CD4-positive, CD25-positive, alpha-beta regulatory T cell (primary cell): ENCODE data around the gene HACD3. TPM values are rescaled to one million over a fixed set of nuclear protein-coding genes. Genes with fewer than 3 reads are reported as not detected.
A peak's percentile ranks its signal among the peaks of the same experiment; 100 is the strongest.

ENCODE experiments used
- ATAC-seq, 2 donors: fragments of 150-1000 bp; cut with Tn5 transposase; one replicate each; pipeline ENCODE4 v1.10.0; 2021; ENCODE audit warnings: low read depth in 2 of 2, moderate number of reproducible peaks in 2 of 2, moderate library complexity in 1 of 2
- DNase-seq, 3 donors: peaks; one replicate each; pipeline versions ENCODE4 v3.0.0 to v3.0.0-alpha.2; 2012 to 2022; ENCODE audit warnings: mixed read lengths in 1 of 3
- H3K27ac ChIP-seq: one replicate; pipeline ENCODE4 v1.7.0; 2013; ENCODE audit warnings: mild to moderate bottlenecking, low read length; ENCODE audit not compliant: insufficient read depth, poor library complexity, severe bottlenecking
- H3K27me3 ChIP-seq: one replicate; pipeline ENCODE4 v1.7.0; 2013; ENCODE audit warnings: low read length; ENCODE audit not compliant: control insufficient read depth, insufficient read depth
- H3K36me3 ChIP-seq: one replicate; pipeline ENCODE4 v1.7.0; 2013; ENCODE audit warnings: mild to moderate bottlenecking, low read length, moderate library complexity; ENCODE audit not compliant: control insufficient read depth, insufficient read depth
- H3K4me1 ChIP-seq: 2 replicates; pipeline ENCODE4 v1.7.0; 2013; ENCODE audit warnings: mild to moderate bottlenecking, low read length; ENCODE audit not compliant: insufficient read depth, control insufficient read depth, poor library complexity, severe bottlenecking
- H3K4me3 ChIP-seq: one replicate; pipeline ENCODE4 v1.7.0; 2013; ENCODE audit warnings: low read depth, mild to moderate bottlenecking, low read length, moderate library complexity
- H3K9me3 ChIP-seq, 2 experiments: 1 replicate in 1 of 2; 2 replicates in 1 of 2; pipeline ENCODE4 v1.7.0; 2013; ENCODE audit warnings: low read length in 2 of 2, mild to moderate bottlenecking in 1 of 2, moderate library complexity in 1 of 2; ENCODE audit not compliant: control insufficient read depth in 2 of 2
- H3K27ac Mint-ChIP-seq, 3 donors: one replicate each; pipeline ENCODE4 v1.8.0; 2020 to 2022; ENCODE audit warnings: mild to moderate bottlenecking in 3 of 3, mixed read lengths in 3 of 3, moderate library complexity in 2 of 3
- H3K27me3 Mint-ChIP-seq: one replicate; pipeline ENCODE4 v1.8.0; 2022; ENCODE audit warnings: mild to moderate bottlenecking, mixed read lengths
- H3K36me3 Mint-ChIP-seq: one replicate; pipeline ENCODE4 v1.8.0; 2020; ENCODE audit warnings: mixed read lengths
- H3K4me1 Mint-ChIP-seq, 4 donors: one replicate each; pipeline ENCODE4 v1.8.0; 2020 to 2022; ENCODE audit warnings: mixed read lengths in 4 of 4, mild to moderate bottlenecking in 1 of 4
- H3K4me3 Mint-ChIP-seq, 4 donors: one replicate each; pipeline ENCODE4 v1.8.0; 2020 to 2022; ENCODE audit warnings: mild to moderate bottlenecking in 4 of 4, mixed read lengths in 4 of 4, moderate library complexity in 3 of 4
- H3K9me3 Mint-ChIP-seq, 7 donors: one replicate each; pipeline ENCODE4 v1.8.0; 2020 to 2022; ENCODE audit warnings: mixed read lengths in 7 of 7, mild to moderate bottlenecking in 3 of 7, moderate library complexity in 2 of 7
- polyA plus RNA-seq, 4 donors: library from polyadenylated mRNA; unstranded; fragments of 300-500 nt; fragmentation: Illumina TruSeq; gene quantifications; one replicate each; pipeline ENCODE4 v1.2.3, GENCODE V29; 2021
- total RNA-seq: library from RNA; stranded (reverse); gene quantifications from one replicate; pipeline ENCODE4 v1.2.3, GENCODE V29; 2022

The HACD3 gene
- total and polyA plus RNA-seq, 5 donors from 2014 or later, result 16.5 to 43.8 (median 36.0) TPM

GRCh38 chr15:65517866-65518207 is 12.4 kb upstream of the HACD3 start:
- Mint-ChIP-seq H3K27ac (peak overlapping the region; percentile 76 to 93 (median 93)), H3K27me3 (no peaks in the 10 kb centered on the region), H3K36me3 (peaks cover 3% of the 10 kb centered on the region), H3K4me3 (peak overlapping the region; percentile 90 to 100 (median 95)), H3K9me3 (peaks cover 0 to 4% (median 0%) of the 10 kb centered on the region in 7 donors), H3K4me1 (peaks cover 21 to 48% (median 35%) of the 10 kb centered on the region in 4 donors)
- peaks cover 9% of the 10 kb centered on the region for H3K36me3 ChIP-seq
- ATAC-seq, result no peak
- no peak for DNase-seq
- peak overlapping the region; percentile 19 for H3K4me3 ChIP-seq
- peak overlapping the region; percentile 90 for H3K27ac ChIP-seq
- H3K9me3 ChIP-seq, result no peaks in the 10 kb centered on the region
- no peaks in the 10 kb centered on the region for H3K27me3 ChIP-seq
- peaks cover 21% of the 10 kb centered on the region for H3K4me1 ChIP-seq

- Histone ChIP-seq H3K9me3 (no peaks in the 10 kb centered on the region), H3K27ac (no peak overlapping the region), H3K27me3 (no peaks in the 10 kb centered on the region), H3K4me3 (no peak overlapping the region), H3K36me3 (peaks cover 6% of the 10 kb centered on the region), H3K4me1 (peaks cover 18% of the 10 kb centered on the region)
- H3K27me3 Mint-ChIP-seq, result no peaks in the 10 kb centered on the region
- DNase-seq (no peak), ATAC-seq (no peak)
- H3K9me3 Mint-ChIP-seq, result peaks cover 0 to 4% (median 0%) of the 10 kb centered on the region in 7 donors
- H3K4me3 Mint-ChIP-seq, result peak overlapping the region in 1 of 4 donors; percentile 41
- H3K4me1 Mint-ChIP-seq, result peaks cover 15 to 39% (median 29%) of the 10 kb centered on the region in 4 donors
- H3K27ac Mint-ChIP-seq, result no peak overlapping the region
- H3K36me3 Mint-ChIP-seq, result peaks cover under 1% of the 10 kb centered on the region
Observed at GRCh38 chr15:65518633-65519285, 11.5 kb upstream of the HACD3 start.

- Mint-ChIP-seq H3K9me3 (peaks cover 0 to 4% (median 0%) of the 10 kb centered on the region in 7 donors), H3K4me1 (peaks cover 6 to 14% (median 10%) of the 10 kb centered on the region in 4 donors), H3K36me3 (no peaks in the 10 kb centered on the region), H3K27ac (no peak overlapping the region), H3K27me3 (no peaks in the 10 kb centered on the region), H3K4me3 (peak overlapping the region in 1 of 4 donors; percentile 71)
- Histone ChIP-seq H3K27me3 (no peaks in the 10 kb centered on the region), H3K4me3 (no peak overlapping the region), H3K36me3 (no peaks in the 10 kb centered on the region), H3K4me1 (peaks cover 6% of the 10 kb centered on the region), H3K9me3 (no peaks in the 10 kb centered on the region), H3K27ac (no peak overlapping the region)
- ATAC-seq (no peak), DNase-seq (no peak)
Observed at GRCh38 chr15:65521350-65521749, 8.9 kb upstream of the HACD3 start.

GRCh38 chr15:65524226-65524625 is 6.0 kb upstream of the HACD3 start:
- Mint-ChIP-seq H3K9me3 (no peaks in the 10 kb centered on the region), H3K36me3 (no peaks in the 10 kb centered on the region), H3K4me3 (peak overlapping the region in 1 of 4 donors; percentile 32)

GRCh38 chr15:65525622-65526021 is 4.6 kb upstream of the HACD3 start:
- Histone ChIP-seq H3K4me3 (no peak overlapping the region), H3K36me3 (no peaks in the 10 kb centered on the region), H3K27ac (no peak overlapping the region), H3K27me3 (no peaks in the 10 kb centered on the region), H3K4me1 (peaks cover 7% of the 10 kb centered on the region), H3K9me3 (no peaks in the 10 kb centered on the region)
- Mint-ChIP-seq H3K9me3 (no peaks in the 10 kb centered on the region), H3K27me3 (no peaks in the 10 kb centered on the region), H3K4me3 (peak overlapping the region in 1 of 4 donors; percentile 32), H3K36me3 (no peaks in the 10 kb centered on the region), H3K4me1 (peaks cover 0 to 7% (median 5%) of the 10 kb centered on the region in 4 donors), H3K27ac (no peak overlapping the region)
- DNase-seq (no peak), ATAC-seq (no peak)

More at GRCh38 chr15:65524226-65524625, 6.0 kb upstream of the HACD3 start:
- no peaks in the 10 kb centered on the region for H3K4me1 ChIP-seq
- DNase-seq (no peak), ATAC-seq (no peak)
- no peaks in the 10 kb centered on the region for H3K9me3 ChIP-seq
- no peaks in the 10 kb centered on the region for H3K27me3 ChIP-seq
- H3K4me3 ChIP-seq, result no peak overlapping the region
- H3K4me1 Mint-ChIP-seq, result no peaks in the 10 kb centered on the region
- no peak overlapping the region for H3K27ac ChIP-seq
- H3K27ac Mint-ChIP-seq, result no peak overlapping the region
- no peaks in the 10 kb centered on the region for H3K36me3 ChIP-seq
- no peaks in the 10 kb centered on the region for H3K27me3 Mint-ChIP-seq

- Mint-ChIP-seq H3K4me3 (peak overlapping the region in 1 of 4 donors; percentile 23), H3K36me3 (no peaks in the 10 kb centered on the region), H3K4me1 (peaks cover 5 to 31% (median 23%) of the 10 kb centered on the region in 4 donors), H3K27ac (peak overlapping the region in 1 of 3 donors; percentile 12), H3K9me3 (no peaks in the 10 kb centered on the region), H3K27me3 (no peaks in the 10 kb centered on the region)
- H3K27ac ChIP-seq, result no peak overlapping the region
- H3K27me3 ChIP-seq, result no peaks in the 10 kb centered on the region
- no peaks in the 10 kb centered on the region for H3K9me3 ChIP-seq
- peaks cover 10% of the 10 kb centered on the region for H3K4me1 ChIP-seq
- ATAC-seq (no peak), DNase-seq (no peak)
- H3K36me3 ChIP-seq, result no peaks in the 10 kb centered on the region
- no peak overlapping the region for H3K4me3 ChIP-seq
Observed at GRCh38 chr15:65528461-65529060, 1.7 kb upstream of the HACD3 start.

GRCh38 chr15:65529762-65530317 is 423 bp upstream of the HACD3 start:
- Histone ChIP-seq H3K27me3 (no peaks in the 10 kb centered on the region), H3K27ac (no peak overlapping the region), H3K36me3 (no peaks in the 10 kb centered on the region), H3K9me3 (no peaks in the 10 kb centered on the region), H3K4me3 (peak overlapping the region; percentile 64), H3K4me1 (peaks cover 10% of the 10 kb centered on the region)
- Mint-ChIP-seq H3K36me3 (peaks cover 4% of the 10 kb centered on the region), H3K4me1 (peaks cover 14 to 40% (median 28%) of the 10 kb centered on the region in 4 donors), H3K4me3 (peak overlapping the region; percentile 61 to 93 (median 89)), H3K27me3 (no peaks in the 10 kb centered on the region), H3K9me3 (no peaks in the 10 kb centered on the region), H3K27ac (peak overlapping the region; percentile 34 to 90 (median 90))
- no peak for ATAC-seq
- no peak for DNase-seq
